ENCODE data around the gene CYB5B.

The CYB5B gene

DNA sequence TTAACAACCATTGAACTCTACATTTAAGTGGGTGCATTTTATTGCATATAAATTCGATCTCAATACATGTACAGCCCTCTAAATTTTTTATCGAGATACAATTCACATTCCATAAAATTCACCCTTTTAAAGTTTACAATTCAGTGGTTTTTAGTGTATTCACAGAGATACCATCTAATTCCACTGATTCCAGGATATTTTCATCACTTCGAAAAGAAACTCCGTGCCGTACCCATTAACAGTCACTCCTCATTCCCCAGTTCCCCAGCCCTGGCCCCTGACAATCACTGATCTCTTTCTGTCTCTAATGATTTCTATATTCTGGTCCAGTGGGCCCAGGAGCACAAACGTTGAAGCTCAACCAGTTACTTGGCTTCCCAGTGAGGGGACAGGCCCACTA lies 61.4 kb downstream of the CYB5B start:
- DNase-seq (ENCODE audit: low spot score), result no peak

DNA sequence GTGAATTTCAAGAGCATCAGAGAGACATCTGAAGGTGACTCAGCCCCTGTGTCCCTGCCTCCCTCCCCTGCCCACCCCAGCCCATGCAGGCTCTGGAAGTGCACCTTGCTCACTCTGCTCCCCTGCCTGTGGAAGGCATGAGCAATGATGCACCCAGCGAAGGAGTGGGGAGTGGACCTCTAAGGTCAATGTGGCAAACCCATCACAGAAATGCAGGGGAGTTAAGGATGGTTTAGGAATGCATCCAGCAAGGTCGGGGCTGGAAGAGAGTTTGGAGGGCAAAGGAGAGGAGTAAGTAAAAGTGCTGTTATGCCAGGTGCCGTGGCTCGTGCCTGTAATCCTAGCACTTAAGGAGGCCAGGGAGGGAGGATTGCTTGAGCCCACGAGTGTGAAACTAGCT lies 61.9 kb downstream of the CYB5B start:
- no peak for DNase-seq (ENCODE audit: low spot score)

DNA sequence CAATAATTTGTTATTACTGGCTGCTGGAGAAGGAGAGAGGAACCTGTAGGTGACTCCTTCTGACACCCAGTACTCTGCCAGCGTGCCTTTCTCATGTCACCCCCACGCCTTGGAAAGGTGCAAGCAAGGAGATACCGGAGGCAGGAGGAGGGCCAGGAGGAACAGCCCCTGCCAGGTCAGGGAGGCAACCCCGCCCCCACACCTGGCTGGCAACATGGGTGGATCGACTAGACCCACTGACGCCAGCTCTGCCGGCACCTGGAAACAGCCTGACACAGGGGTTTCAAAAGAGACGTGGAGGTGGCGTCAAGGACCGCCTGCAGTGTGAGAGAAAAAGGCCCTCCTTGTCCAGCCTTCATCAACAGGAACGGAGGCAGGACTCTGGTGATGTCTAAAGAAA lies 62.3 kb downstream of the CYB5B start:
- DNase-seq (ENCODE audit: low spot score), result no peak

DNA sequence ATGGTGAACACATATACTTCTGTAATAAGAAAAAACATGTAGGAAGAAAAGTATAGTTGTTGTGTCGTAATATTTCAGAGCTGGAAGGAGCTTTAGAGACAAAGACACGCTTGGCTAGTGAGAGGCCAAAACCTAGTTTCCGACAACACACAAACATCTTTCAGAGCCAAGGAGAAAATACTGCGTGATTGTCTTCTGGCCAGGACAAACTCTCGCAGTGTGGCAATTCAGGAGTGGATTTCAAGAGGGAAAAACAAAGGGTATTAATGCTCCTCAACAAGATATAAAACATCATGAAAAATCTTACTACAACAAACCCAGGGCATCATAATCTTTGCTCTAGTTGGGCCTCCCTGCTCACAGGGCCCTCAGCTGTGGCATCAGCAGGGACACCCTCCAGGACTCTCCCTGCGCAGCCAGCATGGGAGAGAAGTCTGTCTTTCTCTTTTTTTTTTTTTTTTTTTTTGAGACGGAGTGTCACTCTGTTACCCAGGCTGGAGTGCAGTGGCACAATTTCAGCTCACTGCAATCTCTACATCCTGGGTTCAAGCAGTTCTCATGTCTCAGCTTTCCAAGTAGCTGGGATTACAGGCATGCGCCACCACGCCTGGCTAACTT lies 66.4 kb downstream of the CYB5B start:
- peak; percentile 55 for DNase-seq (ENCODE audit: low spot score)

DNA sequence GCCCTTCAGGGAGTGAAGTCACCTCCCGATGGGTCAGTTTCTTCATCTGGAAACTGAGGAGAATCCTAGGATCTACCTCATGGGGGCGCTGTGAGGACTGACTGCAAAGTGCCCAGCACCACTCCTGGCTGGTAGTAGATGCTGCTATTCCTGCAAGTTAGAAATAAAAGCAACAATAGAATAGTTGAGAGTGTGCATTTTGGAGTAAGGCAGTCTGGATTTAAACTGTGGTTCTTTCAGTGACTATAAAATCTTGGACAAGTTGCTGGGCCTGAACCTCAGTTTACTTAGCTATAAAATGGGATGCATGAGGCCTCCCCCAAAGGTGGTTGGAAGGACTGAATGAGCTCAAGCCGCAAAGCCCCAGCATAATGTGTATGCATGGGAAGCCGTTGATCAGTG lies 70.6 kb downstream of the CYB5B start:
- no peak for DNase-seq (ENCODE audit: low spot score)

DNA sequence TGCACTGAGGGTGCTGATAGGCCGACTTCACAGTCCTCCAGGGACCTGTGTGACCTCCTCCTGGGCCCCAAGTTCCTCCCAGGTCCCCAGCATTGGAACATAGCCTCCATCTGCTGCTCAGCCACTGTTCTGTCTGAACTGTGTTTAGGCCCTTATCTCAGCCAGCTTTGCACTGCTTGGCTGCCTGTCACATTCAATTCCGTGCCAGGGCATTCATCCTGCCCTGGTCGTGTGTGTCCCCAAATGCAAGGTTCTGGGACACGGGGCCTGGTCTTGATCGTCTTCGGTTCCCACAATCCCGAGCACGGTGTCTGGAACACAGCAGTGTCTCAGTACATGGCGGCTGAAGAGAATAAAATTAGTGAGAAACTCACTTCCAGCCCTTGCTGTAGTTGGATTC lies 71.4 kb downstream of the CYB5B start:
- no peak for DNase-seq (ENCODE audit: low spot score)

DNA sequence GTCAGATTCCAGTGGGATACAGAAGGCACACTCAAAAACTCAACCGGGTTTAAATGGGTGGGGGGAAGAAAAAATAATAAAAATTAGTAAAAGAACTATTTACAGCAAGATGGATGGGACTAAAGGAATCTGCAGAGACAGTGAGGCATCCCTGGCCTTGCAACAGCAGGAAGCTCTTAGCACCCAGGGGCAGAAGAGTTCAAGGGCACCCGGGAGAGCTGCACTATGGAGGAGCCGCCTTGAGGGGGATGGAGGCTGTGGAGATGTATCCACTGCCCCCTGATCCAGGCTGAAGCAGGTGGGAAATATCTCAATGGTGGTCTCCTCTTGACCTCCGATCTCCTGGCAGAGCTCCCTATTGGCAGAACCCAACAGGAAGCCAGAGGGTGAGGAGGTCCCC lies 72.0 kb downstream of the CYB5B start:
- DNase-seq (ENCODE audit: low spot score), result no peak

DNA sequence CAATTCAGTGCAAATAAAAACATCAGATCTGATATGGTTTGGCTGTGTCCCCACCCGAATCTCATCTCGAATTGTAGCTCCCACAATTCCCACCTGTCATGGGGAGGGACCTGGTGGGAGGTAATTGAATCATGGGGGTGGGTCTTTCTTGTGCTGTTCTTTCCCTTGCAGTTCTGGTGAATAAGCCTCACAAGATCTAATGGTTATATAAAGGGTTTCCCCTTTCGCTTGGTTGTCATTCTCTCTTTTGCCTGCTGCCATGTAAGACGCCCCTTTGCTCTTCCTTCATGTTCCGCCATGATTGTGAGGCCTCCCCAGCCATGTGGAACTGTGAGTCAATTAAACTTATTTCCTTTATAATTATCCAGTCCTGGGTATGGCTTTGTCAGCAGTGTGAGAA lies 72.5 kb downstream of the CYB5B start:
- DNase-seq (ENCODE audit: low spot score), result no peak

DNA sequence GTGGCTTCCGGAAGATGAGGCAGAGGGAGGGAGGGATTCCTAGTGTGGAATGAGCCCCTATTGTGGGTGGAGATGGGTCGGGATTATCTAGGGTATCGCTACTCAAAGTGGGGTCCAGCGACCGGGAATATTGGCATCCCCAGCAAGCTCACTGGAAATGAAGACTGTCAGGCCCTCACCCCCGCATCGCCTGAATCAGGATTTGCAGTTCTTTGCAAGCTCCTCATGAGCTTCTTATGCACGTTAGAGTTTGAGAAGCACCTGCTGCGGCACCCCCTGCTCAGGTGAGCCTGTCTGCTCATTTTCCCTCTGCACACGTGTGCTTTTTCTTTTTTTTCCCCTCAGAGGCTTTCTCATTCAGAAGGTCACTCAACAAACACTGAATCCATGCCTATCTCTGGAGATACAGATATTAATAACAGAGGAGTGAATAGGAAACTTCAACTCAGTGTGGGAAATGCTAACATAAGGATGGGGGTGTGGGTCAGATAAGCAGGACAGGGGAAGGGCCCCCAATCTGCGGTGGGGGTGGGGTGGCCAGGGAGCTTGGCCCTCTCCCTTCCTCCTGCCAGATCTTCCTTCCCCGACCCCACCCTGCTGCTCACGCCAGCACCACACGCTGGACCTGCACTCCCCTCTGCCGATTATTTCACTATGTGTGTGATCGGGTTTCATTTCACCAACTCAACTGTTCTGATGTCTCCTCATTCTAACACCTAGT lies 73.6 kb downstream of the CYB5B start:
- no peak for DNase-seq (ENCODE audit: low spot score)

DNA sequence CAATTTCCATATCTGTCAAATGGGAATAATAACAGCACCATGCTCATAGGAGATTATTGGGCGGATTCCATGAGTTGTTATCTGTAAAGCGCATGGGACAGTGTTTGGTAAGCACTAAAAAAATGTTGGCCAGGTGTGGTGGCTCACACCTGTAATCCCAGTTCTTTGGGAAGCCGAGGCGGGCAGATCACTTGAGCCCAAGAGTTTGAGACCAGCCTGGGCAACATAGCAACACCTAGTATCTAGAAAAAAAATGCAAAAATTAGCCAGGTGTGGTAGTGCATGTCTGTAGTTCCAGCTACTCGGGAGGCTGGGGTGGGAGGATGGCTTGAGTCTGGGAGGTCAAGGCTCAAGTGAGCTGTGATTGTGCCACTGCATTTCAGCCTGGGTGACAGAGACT lies 74.5 kb downstream of the CYB5B start:
- no peak for DNase-seq (ENCODE audit: low spot score)

DNA sequence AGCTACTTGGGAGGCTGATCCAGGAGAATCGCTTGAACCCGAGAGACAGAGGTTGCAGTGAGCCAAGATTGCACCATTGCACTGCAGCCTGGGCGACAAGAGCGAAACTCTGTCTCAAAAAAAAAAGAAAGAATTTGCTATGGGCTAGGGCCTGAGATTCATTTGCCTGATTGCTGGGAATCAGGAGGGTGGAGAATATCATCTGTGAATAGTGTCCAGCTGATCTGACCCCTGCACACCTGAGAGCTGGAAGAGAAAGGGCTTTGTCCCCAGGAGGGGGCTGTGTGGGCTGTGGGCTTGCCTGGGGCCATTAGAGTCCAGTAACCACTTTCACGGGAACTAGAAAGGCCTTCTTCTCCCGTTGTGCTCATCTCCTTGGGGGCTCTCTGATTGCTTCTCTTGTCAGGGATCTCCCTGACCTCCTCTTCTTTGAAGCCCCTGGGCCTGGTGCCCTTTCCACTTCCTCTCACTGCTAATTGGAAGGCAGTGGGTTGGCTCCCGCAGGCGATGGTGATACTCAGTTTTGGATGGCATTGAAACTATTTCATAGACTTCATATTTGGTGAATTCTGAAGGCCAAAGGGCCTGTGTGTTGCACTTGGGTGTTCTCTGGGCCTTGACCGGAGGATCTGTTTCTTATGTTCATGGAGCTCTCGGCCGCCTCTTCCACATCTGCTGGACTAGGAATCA lies 75.3 kb downstream of the CYB5B start:
- DNase-seq (ENCODE audit: low spot score), result no peak

DNA sequence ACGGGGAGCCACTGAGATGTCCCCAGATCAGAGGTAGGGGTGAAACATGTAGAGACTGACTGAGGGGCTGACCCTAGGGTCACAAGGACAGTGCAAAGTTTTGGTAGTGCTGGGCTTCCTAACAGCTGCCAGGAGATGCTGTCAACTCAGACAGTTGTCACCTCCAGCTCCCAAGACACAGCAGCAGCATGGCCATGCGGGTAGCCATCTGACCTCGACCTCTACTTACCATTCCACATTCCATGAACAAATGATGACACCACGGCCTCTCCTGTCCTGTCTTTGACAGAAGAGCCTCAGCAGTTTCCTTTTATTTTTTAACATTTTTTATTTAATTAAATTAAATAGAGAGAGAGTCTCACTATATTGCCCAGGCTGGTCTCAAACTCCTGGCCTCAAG lies 76.1 kb downstream of the CYB5B start:
- DNase-seq (ENCODE audit: low spot score), result no peak

DNA sequence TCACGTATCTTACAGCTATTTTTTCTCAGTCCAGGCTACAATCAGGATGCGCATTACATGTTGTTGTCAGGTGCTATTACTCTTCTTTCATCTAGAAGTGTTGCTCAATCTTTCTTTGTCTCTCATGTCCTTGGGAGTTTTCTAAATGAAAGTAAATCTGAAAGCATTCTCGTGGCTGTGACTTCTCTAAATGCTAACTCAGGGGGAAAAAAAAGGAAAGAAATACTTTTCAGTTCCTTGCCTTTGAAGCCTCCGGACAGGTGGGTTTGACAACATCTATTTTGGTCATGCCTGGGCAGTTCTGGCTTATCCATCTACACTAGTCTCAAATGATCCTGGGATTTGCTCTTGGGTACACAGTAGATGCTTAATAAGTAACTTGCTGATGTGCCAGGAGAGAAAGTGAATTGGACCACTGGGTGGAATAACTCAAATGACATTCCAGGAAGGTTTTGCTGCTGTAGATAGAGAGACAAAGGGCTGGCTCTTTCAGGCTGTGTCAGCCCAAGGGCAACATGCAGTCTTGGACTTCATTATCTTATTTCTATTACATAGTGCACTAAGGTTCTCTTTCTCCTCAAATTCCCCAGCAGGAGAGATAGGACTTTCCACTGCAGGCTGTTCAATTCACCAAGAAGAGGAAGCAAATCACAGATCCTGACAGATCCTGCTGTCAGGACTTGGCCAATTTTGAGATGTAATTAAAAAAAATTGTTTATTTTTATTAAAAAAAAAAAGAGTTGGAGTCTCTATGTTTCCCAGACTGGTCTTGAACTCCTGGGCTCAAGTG lies 77.7 kb downstream of the CYB5B start:
- no peak for DNase-seq (ENCODE audit: low spot score)

DNA sequence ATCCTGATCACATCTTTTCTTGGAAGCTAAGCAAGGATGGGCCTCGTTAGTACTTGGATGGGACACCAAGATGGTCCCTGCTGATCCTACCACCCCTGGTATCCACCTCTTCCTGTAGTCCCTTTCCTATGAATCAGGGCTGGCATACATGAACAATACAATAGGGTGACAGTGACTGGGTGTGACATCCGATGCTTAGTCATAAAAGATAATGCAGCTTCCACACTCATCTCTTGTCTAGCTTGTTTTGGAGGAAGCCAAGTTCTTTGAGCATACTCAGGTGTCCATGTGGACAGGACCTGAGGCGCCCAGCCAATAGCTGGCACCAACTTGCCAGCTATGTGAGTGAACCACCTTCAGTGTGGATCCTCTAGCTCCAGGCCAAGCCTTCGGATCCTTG lies 78.8 kb downstream of the CYB5B start:
- no peak for DNase-seq (ENCODE audit: low spot score)

DNA sequence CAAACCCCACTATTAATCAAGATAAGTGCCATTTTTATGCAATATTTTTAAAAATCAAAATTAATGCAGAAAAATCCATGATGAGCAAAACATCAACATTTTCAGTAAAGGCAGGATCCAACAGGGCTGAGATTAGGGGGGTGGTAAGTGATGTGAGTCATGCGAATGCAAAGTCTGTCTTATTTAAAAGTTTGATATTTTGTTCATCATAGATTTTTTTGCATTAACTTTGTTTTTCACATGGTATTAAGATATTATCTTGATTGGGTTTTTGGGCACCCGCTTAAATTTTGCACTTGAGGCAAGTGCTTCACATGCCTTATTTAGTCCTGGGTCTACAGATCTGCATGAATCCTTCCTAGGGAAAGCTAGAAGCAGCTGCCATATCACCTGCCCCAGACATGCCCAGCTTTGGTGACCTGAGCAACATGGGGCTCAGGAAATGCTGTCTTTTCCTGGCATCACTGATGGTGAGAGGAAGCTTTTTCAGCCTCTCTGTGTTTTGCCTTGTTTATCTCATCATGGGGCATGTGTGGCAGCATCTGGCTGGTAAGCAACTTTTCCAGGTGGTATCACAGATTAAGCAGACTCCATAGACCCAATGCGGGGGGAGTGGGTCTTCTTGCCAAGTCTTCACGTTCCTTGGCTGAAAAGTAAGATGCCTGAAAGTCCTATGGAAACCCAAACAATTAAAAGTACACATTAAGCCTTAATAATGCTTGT lies 83.8 kb downstream of the CYB5B start:
- no peak for DNase-seq (ENCODE audit: low spot score)

DNA sequence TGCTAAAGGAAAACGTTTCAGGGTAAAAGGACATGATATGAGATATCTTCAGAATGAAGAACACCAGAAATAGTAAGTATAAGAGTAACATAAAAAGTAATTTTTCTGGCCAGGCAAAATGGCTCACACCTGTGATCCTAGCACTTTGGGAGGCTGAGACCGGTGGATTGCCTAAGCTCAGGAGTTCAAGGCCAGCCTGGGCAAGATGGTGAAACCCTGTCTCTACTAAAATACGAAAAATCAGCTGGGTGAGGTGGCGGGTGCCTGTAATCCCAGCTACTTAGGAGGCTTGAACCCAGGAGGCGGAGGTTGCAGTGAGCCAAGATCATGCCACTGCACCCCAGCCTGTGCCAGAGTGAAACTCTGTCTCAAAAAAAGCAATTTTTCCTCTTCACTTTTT lies 84.7 kb downstream of the CYB5B start:
- no peak for DNase-seq (ENCODE audit: low spot score)

DNA sequence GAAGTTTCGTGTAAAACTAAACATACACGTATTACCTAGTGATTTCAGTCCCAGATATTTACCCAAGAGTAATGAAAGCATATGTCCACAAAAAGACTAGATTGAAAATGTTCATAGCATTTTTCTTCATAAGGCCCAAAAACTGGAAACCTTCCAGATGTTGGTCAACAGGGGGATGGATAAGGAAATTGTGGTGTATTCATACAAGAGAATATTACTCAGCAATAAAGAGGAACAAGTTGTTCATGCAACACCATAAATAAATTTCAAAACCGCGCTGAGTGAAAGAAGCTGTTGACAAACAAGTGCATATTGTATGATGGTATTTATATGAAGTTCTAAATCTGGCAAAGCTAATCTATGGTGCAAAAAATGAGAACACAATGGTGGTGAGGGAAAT lies 87.2 kb downstream of the CYB5B start:
- no peak for DNase-seq (ENCODE audit: low spot score)

DNA sequence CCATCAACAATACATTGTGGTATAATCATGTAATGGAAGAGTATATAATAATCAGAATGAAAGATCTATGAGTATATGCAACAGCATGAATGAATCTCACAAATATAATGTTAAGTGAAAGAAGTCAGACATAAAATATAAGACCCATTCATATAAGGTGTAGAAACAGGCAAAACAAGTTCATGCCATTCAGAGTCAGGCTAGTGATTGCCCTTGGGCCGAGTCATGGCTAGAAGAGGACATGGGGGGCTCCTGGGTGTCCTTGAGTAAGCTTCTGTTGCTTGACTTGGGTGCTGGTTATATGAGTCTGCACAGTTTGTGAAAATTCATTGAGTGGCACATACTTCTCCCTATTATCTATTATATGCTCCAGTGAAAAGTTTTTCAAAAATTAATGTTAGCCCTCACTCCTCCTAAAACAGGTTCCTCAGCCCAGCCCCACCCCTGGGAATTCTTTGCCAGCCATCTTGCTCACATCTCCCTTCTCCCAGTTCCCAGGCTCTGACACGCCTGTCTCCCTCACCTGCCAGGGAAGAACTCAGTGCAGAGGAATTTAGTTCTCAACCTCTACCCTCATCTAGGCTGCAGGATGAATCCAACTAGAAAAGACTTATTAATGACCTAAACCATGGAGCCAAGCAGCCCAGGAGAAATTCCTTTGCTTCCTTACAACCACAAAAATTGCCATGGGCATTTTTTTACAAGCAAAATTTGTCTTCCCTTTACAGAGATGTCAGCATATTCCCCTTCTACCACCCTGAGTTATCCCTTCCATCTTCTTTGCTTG lies 89.0 kb downstream of the CYB5B start:
- no peak for DNase-seq (ENCODE audit: low spot score)

DNA sequence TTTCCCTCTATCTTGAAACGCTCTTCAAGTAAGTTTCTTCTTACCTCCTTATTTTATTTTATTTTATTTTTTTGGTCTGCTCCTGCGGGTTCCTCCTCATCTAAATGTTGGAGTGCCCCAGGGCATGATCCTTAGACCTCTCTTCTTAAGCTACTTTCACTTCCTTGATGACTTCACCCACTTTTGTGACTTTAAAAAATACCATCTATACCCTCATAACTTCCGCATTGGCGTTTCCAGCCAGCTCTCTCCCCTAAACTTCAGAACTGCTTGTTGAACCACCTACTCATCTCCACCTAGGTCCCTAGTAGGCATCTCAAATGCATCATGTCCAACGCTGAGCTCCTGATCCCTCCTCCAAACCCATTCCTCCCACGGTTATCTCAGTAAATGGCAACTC lies 89.9 kb downstream of the CYB5B start:
- DNase-seq (ENCODE audit: low spot score), result no peak
